Cardiac fibroblast (primary cell): Measurements from ENCODE around the gene SESTD1.

Source experiments
- DNase-seq, 2 donors: peaks; one replicate each; pipeline versions ENCODE4 v3.0.0 to v3.0.0-alpha.2; 2010; ENCODE audit warnings: low read depth in 2 of 2
- H3K4me3 ChIP-seq, 2 donors: replicated peaks in 1 of 2; 1 replicate in 1 of 2; 2 replicates in 1 of 2; pipeline ENCODE4 v1.5.1; 2011; ENCODE audit warnings: low read depth in 2 of 2, low read length in 2 of 2, mild to moderate bottlenecking in 2 of 2, moderate library complexity in 1 of 2
- TF ChIP-seq, protein P1 (sequence below): IDR thresholded peaks from one replicate; pipeline ENCODE4 v1.5.1; 2011; ENCODE audit warnings: low read depth, mild to moderate bottlenecking, low read length, inconsistent platforms

Gene SESTD1

DNA sequence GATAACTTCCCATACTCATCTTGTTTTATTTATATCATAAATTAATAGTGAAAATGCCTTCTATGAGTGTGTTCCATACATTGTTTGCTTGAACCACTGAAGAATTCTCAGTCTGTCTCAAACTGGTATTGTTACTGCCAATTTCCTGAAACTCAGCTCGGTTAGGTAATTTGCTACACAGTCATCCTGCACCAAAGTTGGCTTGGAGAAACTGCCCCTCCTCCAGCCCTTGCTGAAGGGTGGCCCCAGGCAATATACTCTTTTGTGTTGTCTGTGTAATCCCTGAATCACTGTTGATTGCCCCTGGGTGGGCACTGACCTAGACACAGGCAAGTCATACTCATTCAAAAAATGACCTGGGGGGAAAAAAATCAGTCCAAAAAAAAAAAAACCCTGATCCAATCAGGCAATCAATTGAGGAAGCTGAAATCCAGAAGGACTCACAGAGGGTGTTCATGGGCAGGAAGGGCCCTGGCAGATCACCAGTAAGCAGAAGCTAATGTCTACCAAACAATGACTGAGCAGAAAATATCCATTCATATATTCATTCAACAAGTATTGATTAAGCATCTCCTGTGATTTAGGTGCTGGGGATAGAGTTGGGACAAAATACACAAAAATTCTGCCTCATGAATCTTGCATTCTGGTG is 3.8 kb upstream of the SESTD1 start:
- H3K4me3 ChIP-seq: no peak overlapping the region
- DNase-seq: peak; percentile 68 to 85
- TF ChIP-seq, protein P1, sequence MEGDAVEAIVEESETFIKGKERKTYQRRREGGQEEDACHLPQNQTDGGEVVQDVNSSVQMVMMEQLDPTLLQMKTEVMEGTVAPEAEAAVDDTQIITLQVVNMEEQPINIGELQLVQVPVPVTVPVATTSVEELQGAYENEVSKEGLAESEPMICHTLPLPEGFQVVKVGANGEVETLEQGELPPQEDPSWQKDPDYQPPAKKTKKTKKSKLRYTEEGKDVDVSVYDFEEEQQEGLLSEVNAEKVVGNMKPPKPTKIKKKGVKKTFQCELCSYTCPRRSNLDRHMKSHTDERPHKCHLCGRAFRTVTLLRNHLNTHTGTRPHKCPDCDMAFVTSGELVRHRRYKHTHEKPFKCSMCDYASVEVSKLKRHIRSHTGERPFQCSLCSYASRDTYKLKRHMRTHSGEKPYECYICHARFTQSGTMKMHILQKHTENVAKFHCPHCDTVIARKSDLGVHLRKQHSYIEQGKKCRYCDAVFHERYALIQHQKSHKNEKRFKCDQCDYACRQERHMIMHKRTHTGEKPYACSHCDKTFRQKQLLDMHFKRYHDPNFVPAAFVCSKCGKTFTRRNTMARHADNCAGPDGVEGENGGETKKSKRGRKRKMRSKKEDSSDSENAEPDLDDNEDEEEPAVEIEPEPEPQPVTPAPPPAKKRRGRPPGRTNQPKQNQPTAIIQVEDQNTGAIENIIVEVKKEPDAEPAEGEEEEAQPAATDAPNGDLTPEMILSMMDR: no peak

DNA sequence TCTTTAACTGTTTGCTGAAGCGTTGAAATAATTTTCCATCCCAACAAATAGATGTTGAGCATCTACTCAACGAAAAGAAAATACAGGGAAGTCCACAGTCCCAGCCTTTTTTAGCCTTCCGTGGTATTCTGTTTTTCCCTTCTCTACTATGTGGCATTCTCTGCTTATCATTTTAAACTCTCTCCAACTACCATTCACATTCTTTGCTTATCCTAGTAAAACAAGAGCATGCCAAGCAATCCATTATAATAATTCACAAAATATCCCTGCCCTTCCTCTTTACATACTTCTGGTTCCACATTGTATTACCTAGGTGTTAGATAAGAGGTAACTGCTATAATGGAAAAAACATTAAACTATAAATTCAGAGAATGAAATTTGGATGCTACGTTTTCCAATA is 1.6 kb upstream of the SESTD1 start:
- TF ChIP-seq, protein P1: no peak
- DNase-seq: peak in 1 of 2 donors; percentile 36
- H3K4me3 ChIP-seq: no peak overlapping the region

DNA sequence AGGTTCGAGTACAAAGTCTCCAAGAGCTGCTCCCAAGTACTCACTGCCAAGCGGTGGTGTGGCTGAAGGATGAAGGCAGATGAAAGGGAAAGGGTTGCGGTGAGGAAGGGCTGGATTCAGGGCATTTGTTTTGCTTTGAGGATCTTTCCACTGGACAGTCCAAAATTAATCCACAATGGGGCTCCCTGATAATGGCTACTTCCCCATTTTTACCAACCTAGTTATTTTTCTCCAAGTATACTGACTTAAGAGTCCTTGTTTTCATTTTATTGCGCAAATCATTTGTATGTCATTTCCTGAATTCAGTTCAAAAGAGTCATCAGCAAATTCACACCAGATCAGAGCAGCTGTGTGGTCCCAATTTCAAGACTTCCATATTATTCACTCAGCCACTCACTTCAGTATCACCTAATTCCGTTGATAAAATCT is 464 bp upstream of the SESTD1 start:
- peak; percentile 70 to 89 for DNase-seq
- TF ChIP-seq, protein P1: no peak

DNA sequence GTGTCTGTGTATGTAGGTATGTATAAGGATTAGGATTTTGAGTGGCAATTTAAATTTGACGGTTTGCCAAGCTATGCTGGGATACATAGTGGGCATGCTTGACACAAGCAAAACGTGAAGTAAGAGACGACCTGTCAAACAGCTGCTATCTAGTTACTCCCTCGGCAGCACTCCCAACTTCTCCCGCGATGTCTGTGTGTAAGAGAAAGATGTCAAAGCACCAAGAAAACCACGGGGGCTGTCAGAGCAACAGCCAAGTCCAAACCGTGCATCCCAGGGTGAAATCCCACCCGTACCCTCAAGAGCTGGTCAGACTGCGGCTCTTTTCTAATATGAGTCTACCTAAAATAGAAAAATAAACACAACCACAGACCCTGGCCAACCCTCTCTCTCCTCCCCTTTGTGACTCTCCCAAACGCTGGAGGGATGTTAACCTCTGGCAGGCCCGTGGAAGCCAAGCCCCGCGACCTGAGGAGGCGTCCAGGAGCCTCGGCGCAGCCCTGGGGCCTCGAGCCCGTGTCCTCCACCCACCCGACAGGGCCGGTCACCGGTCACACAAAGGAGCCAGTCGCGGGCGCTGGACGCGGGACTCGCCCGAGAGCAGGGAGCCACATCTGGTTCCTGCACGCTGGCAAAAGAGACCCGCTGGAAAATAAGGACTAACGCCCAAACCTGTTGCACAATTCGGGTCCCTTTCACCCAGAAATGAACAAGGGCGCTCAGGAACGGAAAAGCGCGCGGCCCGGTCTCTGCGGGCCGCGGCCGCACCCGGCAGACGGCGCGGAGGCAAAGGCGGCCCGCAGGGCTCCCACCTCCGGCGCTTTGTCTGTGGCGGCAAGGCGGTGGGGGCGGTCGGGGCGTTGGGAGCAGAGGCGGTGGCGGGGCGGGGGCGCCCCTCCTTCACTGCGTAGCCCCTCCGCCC is 925 bp downstream of the SESTD1 start:
- TF ChIP-seq, protein P1: no peak
- DNase-seq: peak; percentile 72 to 74
- peak overlapping the region; percentile 78 to 81 for H3K4me3 ChIP-seq

More for the DNA sequence above, 464 bp upstream of the SESTD1 start:
- peak overlapping the region; percentile 36 to 81 for H3K4me3 ChIP-seq

DNA sequence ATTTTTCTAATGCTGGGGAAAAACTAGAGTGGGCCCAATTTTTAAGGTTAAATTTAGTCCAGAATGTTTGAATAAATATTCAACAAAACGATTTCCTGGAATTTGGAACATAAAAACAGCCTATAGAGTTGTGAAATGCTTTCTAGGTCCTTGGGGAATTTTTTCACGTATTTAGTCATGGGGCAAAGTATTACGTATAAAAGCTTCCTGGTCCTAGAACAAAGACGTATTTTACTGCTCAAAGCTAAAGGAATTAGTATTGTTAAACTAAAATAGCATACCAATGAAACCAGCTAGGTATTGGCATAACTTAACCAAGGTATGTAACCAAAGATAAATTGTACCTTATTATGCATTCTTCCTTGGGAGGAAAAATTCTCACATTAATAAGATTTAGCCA is 1.6 kb downstream of the SESTD1 start:
- H3K4me3 ChIP-seq: peak overlapping the region; percentile 78 to 81
- TF ChIP-seq, protein P1: no peak
- DNase-seq: peak; percentile 90 to 92

DNA sequence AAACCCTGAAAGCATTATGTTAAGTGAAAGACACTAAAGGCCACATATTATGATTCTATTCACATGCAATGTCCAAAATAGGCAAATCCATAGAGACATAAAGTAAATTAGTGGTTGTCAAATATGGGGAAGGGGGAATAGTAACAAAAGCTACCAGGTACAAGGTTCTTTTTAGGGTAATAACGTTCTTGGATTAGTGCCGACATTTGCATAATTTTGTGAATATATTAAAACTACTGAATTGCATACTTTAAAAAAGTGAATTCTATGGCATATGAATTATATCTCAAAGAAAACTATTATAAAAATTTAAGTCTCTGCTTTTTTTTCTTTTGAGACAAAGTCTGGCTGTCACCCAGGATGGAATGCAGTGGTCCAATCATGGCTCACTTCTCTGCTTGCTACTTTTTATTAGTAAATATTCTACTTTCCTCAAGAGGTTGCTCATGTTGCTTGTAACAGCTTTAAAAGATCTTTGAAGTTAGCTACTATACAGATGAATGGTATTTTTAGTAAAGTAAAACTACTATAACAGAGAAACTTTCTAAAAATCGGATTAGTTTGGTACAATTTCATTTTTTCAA is 2.5 kb downstream of the SESTD1 start:
- DNase-seq: peak; percentile 32 to 49
- TF ChIP-seq, protein P1: no peak
- no peak overlapping the region for H3K4me3 ChIP-seq
